GM19023 (cell line): Measurements from ENCODE around the gene LRRC3C.
"Not testable (repeated sequence)": the region's sequence is repeated elsewhere in the genome, so short reads cannot be mapped to it uniquely, and the experiment has no call there.

Source experiments
- ATAC-seq: cut with Tn5 transposase; IDR thresholded peaks from one replicate; pipeline ENCODE4 v1.9.1; 2021; ENCODE audit warnings: mild to moderate bottlenecking, moderate library complexity; ENCODE audit not compliant: unreplicated experiment

LRRC3C gene, protein sequence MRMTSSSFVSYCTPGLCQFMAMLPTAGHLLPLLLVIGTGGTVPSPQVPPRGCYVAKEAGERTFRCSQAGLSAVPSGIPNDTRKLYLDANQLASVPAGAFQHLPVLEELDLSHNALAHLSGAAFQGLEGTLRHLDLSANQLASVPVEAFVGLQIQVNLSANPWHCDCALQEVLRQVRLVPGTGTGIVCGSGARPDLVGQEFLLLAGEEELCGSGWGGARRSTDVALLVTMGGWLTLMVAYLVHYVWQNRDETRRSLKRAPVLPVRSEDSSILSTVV

DNA sequence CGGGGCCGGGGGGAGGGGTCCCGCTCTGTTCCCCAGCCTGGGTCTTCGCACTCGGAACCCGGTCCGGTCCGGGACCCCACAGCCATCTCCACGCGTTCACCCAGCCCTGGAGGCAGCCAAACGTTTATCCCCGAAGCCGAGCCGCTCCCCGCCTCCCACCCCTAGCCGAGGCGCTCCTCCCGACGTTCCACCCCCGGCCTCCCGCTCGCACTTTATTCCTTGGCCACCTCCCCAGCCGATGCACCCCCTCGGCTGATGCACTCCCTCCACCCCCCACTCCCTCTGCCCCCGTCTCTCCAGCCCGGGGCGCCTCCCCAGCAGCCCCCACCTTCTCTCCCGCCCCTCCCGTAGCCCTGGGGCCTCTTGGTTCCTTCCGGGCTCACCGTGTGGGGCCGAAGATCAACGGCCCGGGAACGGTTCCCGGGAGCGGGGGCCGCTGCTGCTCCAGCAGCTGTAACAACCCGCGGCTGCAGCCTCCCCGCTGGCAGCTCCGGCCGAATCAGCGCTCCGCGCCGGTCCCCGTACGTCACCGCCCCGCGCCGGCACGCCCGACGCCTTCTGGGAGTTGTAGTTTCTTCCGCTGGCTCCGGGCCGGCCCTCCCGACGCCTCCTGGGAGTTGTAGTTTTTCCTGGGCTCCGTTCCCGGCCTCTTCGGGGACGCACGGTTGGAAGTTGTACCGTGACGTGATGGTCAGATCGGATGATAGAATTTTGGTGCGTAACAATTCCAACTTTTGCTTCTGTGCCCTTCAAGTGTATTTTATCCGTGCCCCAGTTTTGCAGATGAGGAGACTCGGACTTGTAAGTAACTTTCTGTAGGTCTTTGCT lies at the start of gene LRRC3C, which contains the start of gene ORMDL3:
Gene LRRC3C, plus strand, starts transcription at position 632 of the 828 bp plus-strand sequence. CDS start 13,792 bp downstream, outside the sequence.
Gene ORMDL3, minus strand, starts transcription at position 501 of the 828 bp plus-strand sequence. CDS start 3,398 bp downstream, outside the sequence.
- peak; percentile 77 for ATAC-seq

DNA sequence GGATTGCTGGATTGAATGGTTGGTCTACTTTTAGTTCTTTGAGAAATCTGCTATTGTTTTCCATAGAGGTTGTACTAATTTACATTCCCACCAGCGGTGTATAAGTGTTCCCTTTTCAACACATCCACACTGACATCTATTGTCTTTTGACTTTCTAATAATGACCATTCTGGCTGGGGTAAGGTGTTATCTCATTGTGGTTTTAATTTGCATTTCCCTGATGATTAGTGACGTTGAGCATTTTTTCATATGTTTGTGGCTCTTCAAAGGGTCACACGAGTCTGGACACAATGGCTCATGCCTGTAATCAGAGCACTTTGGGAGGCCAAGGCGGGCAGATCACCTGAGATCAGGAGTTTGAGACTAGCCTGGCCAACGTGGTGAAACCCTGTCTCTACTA lies 41.4 kb upstream of the LRRC3C start:
- ATAC-seq = not testable (repeated sequence)

GRCh38 chr17:39887078-39887477 lies 40.5 kb upstream of the LRRC3C start:
- no peak for ATAC-seq

- ATAC-seq = no peak
Measured at GRCh38 chr17:39889200-39889599, 38.3 kb upstream of the LRRC3C start.

DNA sequence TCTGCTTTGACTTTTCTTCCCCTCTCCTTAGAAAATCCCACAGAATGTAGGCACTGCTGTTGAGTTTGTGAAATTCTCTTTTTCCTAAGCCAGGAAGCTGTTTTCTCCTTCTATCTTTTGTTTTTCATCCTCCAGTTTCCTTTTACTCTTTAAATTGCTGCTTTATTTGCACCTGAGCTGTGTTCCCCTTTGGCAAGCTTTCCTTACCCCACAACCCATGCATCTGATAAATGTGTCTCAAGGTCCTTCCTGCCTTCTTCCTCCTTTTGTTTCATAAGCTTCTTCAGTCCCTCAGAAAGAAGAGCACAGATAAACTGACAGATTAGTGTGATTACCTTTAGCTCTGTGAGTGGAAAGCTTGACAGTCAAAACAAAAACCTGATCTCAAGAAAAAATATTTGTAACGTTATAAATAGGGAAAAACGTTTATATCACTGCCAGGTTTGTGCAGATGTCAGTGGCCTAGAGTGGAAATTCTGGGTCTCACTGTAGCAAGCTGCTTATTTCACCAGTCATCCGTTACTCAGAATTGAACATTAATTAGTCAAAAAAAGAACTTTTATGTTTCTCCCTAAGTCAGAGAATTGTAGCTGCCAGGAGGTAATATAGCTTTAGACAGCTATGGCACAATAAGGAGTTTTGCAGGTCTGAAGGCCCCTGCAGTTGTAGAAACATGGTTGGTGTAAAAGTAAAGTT lies 32.7 kb upstream of the LRRC3C start:
- no peak for ATAC-seq

DNA sequence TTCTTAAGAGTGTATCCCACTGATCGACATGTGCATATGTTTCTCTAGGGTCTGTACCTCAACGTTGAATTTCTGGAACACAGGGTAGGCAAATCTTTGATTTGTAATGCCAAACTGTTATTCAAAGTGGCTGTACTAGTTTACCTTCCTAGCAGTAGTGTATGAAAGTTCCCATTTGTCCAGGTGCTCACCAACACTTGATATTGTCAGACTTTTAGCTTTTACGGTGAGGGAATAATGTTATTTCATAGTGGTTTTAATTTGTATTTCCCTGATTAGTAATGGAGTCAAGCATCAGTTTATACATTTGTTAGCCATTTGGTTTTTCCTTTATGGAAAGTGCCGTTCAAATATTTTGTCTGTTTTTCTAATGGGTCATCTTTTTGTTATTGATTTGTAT lies 29.4 kb upstream of the LRRC3C start:
- no peak for ATAC-seq

DNA sequence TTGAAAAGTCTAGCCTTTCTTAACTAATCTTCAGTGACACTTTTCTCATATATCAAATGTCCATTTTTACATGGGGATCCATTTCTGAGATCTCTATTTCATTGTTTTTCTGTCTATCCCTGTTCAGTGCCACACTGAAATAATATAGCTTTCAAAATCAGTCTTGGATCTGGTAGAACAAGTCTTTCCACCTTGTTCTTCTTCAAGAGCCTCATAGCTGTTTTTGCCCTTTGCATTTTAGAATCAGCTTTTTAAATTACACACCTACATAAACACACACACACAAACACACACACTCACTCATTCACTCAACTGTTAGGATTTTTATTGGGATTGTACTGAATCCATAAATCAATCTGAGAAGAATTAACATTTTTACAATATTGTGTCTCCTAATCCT lies 28.3 kb upstream of the LRRC3C start:
- no peak for ATAC-seq

GRCh38 chr17:39902027-39902426 lies 25.5 kb upstream of the LRRC3C start:
- ATAC-seq = not testable (repeated sequence)

- no peak for ATAC-seq
Measured at GRCh38 chr17:39903158-39903884, 24.2 kb upstream of the LRRC3C start.

DNA sequence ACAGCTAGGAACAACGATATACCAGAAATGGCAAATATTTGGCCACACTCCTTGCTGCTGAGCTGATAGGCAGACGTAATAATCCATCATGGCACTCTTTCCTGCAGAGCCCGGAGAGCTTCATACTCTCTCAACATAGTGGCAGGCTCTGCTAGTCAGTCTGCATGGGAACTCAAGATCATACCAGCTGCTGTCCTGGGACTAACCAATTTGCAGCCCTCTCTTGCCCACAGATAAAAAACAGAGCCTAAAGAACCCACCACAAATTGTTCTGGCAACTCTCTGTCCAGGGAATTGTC lies 22.6 kb upstream of the LRRC3C start:
- no peak for ATAC-seq

DNA sequence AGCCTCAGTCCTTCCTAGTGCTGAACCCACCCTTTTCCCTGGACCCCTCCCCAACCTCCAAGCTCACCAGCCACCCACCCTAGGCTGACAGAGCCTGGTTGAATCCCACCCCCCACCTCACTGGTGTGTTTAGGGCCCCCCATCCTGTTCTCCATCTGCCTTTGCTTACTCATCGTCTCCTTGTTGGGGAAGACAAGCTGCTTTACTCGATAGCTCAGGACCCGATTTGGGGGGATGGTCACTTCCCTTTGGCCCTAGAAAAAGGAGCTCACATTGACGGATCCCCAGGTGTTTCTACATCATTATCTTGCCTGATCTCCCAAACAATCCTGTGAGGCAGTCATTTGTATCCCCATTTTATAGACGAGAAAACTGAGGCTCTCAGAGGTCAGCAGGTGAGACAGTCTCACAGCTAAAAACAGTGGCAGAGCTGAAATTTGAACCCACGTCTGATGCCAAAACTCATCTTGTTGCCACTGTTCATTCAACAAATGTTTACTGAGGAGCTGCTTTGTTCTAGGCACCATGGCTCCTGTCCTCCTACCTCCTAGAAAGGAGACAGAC lies 18.7 kb upstream of the LRRC3C start:
- ATAC-seq = no peak

DNA sequence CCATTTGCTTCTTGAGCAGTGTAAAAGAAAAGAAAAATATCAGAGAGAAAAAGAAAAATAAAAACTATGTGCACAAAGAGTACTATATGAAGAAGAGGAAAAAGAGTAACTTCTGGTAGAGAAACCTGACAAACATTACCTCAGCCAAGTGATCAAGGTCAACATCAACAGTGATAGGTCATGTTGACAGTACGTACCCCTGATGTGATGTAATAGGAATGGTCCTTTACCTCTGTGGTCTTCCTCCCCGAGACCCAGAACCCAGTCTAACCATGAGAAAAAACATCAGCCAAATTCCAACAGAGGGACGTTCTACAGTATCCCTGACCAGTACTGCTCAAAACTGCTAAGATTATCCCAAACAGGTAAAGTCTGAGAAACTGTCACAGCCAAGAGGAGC lies 13.5 kb upstream of the LRRC3C start:
- ATAC-seq = no peak

DNA sequence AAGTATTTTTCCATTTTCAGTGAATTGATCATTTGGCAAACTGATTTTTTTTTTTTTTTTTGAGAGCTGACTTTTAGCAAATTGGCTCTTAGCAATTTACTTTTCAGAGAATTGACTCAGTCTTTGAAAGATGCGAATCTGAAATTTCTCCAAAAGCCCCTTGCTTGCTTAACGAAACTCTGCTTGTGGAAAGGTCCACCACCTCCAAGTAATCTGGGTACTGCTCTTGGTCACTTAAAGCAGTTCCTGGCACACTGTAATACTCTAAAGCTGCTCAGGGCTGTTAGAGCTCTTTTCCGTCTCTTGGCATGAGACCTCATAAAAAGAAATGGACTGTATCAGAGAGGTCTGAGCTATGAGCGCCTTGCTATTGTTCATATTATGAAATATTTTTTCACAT lies 12.0 kb upstream of the LRRC3C start:
- peak; percentile 50 for ATAC-seq

DNA sequence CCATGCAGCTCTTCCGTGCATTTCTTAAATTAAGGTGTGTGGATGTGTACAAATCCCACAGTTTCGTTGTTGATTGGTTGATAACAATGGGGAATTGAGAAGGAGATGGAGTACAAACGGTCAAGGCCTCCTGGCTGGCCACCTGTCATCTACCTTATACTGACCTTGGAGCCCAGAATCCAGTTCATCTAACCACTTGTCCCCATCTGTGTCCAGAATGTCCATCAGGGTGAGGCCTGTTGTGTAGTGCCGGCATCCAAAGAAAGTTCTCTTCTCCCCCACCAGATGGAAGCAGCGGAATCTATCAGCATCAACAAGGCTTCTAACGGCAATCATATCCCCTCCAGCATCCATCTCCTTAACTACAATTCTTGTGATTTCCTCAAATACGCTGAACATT lies 10.6 kb upstream of the LRRC3C start:
- ATAC-seq = no peak

GRCh38 chr17:39919087-39919683 lies 8.3 kb upstream of the LRRC3C start:
- no peak for ATAC-seq

DNA sequence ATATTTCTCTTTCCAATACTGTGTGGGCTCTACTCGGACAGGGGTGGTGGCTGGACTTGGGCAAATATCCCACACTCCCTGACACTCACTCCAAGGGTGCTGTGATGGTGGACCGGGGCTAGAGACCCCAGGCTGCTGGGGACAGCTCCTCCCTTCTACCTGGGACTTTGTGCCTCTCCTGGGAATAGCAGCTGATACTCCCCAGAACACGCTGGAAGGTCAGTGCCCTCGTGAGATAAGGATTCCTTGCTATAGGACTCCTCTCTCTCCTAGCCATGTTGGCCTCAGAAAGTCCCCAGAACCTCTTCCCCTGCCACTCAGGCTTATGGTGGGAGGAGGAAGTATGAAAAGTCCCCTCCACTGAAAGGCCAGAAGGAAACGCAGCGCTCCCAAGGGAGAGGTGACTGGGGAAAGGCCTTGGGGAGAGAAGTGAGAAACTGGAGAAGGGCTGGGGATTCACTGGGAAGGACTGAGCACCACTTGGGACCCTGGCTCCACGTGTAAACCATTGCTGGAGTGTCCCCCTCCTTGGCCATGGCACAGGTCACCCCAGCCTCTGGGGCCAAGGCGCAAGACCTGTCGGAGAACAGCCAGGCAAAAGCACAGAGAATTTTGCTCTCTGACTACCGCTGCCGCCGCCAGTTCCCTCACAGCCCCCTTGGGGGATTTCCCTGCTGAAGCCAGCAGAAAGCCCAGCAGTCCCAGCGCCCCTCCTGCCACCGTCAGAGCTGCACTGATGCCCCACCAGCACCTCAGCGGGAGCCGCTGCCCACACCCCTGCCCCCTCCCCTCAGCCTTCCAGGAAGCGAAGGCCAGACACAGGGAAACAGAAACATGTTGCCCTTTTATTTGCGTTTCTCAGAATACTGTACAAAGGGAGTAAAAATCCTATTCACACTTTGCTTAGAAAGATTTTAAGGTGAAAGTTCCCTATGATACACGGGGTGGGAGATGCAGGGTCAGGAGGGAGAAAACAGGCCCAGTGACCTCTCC lies 7.0 kb upstream of the LRRC3C start:
- no peak for ATAC-seq

DNA sequence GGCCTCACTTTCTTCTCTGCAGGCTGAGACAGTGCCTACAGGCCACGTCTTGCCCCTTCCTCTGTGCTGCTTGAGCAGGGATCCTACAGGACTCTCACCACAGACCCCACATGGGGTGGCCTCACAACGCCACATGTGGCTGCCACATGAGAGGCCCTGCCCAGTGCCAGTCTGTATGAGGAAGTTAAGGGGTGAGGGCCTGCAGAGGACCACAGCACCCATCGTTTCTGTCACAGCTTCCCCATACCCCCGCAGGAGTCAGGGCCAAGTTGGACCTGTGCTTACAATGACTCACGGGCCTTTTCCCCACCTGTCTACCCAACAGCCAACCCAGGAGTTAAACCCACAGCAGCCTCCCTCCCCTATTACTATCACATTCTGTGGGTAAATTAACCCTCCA lies 6.2 kb upstream of the LRRC3C start:
- ATAC-seq = no peak

GRCh38 chr17:39922006-39922405 lies 5.5 kb upstream of the LRRC3C start:
- no peak for ATAC-seq

GRCh38 chr17:39923230-39923629 lies 4.3 kb upstream of the LRRC3C start:
- ATAC-seq = no peak
